T47D (cell line): Measurements from ENCODE around the gene CREBZF.
A peak's percentile ranks its signal among the peaks of the same experiment; 100 is the strongest.
"Not testable (repeated sequence)": the region's sequence is repeated elsewhere in the genome, so short reads cannot be mapped to it uniquely, and the experiment has no call there.

Source experiments
- DNase-seq, 2 experiments: peaks; one replicate each; pipeline versions ENCODE4 v3.0.0 to v3.0.0-alpha.2; 2011 to 2012; ENCODE audit warnings: low read depth in 1 of 2, low spot score in 1 of 2
- JUND ChIP-seq: IDR thresholded peaks from 2 replicates; pipeline ENCODE4 v1.6.1; 2012; ENCODE audit warnings: low read depth
- in situ Hi-C: cut with HindIII; loops from 2 replicates; pipeline ENCODE4 v1.10.0; 2016; ENCODE audit warnings: low sequenced_read_pairs, low pct_unique_long_range_greater_than_20kb

CREBZF gene

GRCh38 chr11:85628771-85629341 lies 36.1 kb downstream of the CREBZF start:
- TF ChIP-seq JUND = no peak
- in situ Hi-C loops = no loop called here
- no peak for DNase-seq

- in situ Hi-C loops = no loop called here
- peak; percentile 74 to 99 for DNase-seq
- TF ChIP-seq JUND = no peak
Measured at GRCh38 chr11:85627998-85628770, 36.7 kb downstream of the CREBZF start, which contains the start of gene TMEM126B. Gene TMEM126B (plus strand): TSS chr11:85628593. CDS start chr11:85628608, 15 bp downstream.

- in situ Hi-C loops = no loop called here
- no peak for TF ChIP-seq JUND
- DNase-seq = peak in 1 of 2 experiments; percentile 39
Measured at GRCh38 chr11:85627332-85627997, 37.5 kb downstream of the CREBZF start, which contains the start of gene DLG2. Gene DLG2 (minus strand): TSS chr11:85627344.

GRCh38 chr11:85626496-85626895 lies 38.4 kb downstream of the CREBZF start:
- no peak for TF ChIP-seq JUND
- in situ Hi-C loops = no loop called here
- DNase-seq = no peak

GRCh38 chr11:85620256-85620655 lies 44.7 kb downstream of the CREBZF start:
- no peak for TF ChIP-seq JUND
- in situ Hi-C loops = no loop called here
- no peak for DNase-seq

- in situ Hi-C loops = no loop called here
- DNase-seq = no peak
- no peak for TF ChIP-seq JUND
Measured at GRCh38 chr11:85619499-85619898, 45.4 kb downstream of the CREBZF start.

GRCh38 chr11:85611643-85612042 lies 53.3 kb downstream of the CREBZF start:
- in situ Hi-C loops, DNase-seq: not testable (repeated sequence)
